Measurements from ENCODE around the gene AMPD2. TPM values are rescaled to one million over a fixed set of nuclear protein-coding genes. Genes with fewer than 3 reads are reported as not detected.
"Not testable (repeated sequence)": the region's sequence is repeated elsewhere in the genome, so short reads cannot be mapped to it uniquely, and the experiment has no call there.

AMPD2 gene
- polyA plus RNA-seq, 4 donors = 25.9 to 50.8 (median 35.2) TPM

DNA sequence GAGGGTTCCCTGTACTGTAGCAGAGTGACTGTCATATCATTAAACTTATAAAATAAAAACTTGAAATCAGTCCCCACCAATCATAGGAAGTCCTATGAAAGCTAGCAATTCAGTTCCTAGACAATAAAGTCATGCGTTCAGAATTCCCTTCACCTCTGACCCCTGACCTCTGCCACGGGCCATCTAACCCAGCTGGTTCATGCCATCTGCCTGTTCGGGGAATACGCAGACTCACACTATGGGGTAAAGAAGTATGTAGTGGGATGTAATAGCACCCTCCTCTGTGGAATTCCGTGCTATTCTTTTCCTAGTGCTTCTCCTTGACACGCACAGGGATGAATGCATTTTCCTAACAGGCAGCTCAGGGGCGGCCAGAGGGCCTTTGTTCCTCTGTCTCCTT lies 38.3 kb downstream of the AMPD2 start:
- H3K36me3 ChIP-seq (ENCODE audit: control insufficient read depth in 3 of 3, insufficient read depth in 2 of 3, low read depth in 1 of 3, low read length in 3 of 3) = peaks cover 4 to 43% (median 7%) of the 10 kb centered on the region in 3 donors
- WGBS, 3 donors = 61 to 74% (median 73%) methylated on average over 7 of the region's 7 CpGs

DNA sequence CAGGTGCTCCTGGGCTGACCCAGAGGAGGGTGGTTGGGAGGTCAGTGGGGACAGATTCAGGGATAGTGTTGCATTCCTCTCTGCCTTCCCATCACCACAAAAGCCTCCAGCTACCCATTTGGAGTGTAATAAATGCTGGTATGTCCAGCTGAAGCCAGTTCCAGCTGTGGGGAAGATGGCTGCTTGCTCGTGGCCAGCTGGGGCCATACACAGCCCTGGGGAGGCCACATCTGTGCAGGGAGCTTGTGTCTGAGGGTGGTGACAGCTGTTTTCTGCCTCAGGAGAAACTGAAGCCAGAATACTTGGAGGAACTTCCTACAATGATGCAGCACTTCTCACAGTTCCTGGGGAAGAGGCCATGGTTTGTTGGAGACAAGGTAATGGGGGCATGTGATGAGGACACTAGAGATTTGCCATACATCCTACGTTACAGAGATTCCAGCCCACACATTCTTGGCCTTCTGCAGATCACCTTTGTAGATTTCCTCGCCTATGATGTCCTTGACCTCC lies 39.0 kb downstream of the AMPD2 start:
- no peak for DNase-seq
- no peaks in the 10 kb centered on the region for H3K9me3 ChIP-seq (ENCODE audit: control insufficient read depth in 2 of 2, insufficient read depth in 1 of 2, low read depth in 1 of 2, low read length in 1 of 2)
- 36 to 41% (median 37%) methylated on average over 3 of the region's 3 CpGs for WGBS, 3 donors
- FAIRE-seq = no peak
- H3K4me3 ChIP-seq (ENCODE audit: low read depth in 1 of 3, low read length in 3 of 3) = no peak overlapping the region
- H3K27me3 ChIP-seq (ENCODE audit: control insufficient read depth in 3 of 3, insufficient read depth in 3 of 3, low read length in 3 of 3) = no peaks in the 10 kb centered on the region
- H3K4me1 ChIP-seq (ENCODE audit: control insufficient read depth in 3 of 3, insufficient read depth in 2 of 3, low read depth in 1 of 3, low read length in 2 of 3) = peaks cover 0 to 31% (median 1%) of the 10 kb centered on the region in 3 donors
- no peak overlapping the region for H3K27ac ChIP-seq (ENCODE audit: low read depth in 1 of 3, low read length in 2 of 3)
- H3K36me3 ChIP-seq (ENCODE audit: control insufficient read depth in 3 of 3, insufficient read depth in 2 of 3, low read depth in 1 of 3, low read length in 3 of 3) = peaks cover 4 to 43% (median 7%) of the 10 kb centered on the region in 3 donors

More for the DNA sequence above, 38.3 kb downstream of the AMPD2 start:
- no peaks in the 10 kb centered on the region for H3K9me3 ChIP-seq (ENCODE audit: control insufficient read depth in 2 of 2, insufficient read depth in 1 of 2, low read depth in 1 of 2, low read length in 1 of 2)
- no peak overlapping the region for H3K27ac ChIP-seq (ENCODE audit: low read depth in 1 of 3, low read length in 2 of 3)
- FAIRE-seq (no peak), DNase-seq (no peak)
- H3K4me3 ChIP-seq (ENCODE audit: low read depth in 1 of 3, low read length in 3 of 3) = peak overlapping the region in 1 of 3 donors; percentile 29
- H3K27me3 ChIP-seq (ENCODE audit: control insufficient read depth in 3 of 3, insufficient read depth in 3 of 3, low read length in 3 of 3) = no peaks in the 10 kb centered on the region
- peaks cover 0 to 37% (median 1%) of the 10 kb centered on the region in 3 donors for H3K4me1 ChIP-seq (ENCODE audit: control insufficient read depth in 3 of 3, insufficient read depth in 2 of 3, low read depth in 1 of 3, low read length in 2 of 3)

DNA sequence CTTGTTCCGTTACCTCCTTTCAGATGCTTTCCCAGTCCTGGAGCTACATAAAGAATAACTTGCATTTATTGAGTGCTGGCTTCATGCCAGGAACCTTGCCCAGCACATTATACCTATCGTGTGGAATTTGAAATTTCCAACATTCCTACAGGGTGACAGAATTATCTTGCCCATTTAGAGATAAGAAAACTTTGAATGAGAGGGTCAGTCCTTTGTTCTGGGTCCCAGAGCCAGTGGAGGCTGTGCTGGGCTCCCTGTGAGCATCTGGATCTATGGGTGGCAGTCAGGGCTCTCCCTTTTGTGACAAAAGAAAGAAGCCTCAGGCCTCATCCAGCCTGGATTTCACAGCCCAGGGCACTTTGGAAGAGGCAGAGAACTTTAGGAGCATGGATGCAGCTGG lies 39.5 kb downstream of the AMPD2 start:
- peak; percentile 46 to 47 for DNase-seq
- FAIRE-seq = no peak
- Histone ChIP-seq H3K27ac (ENCODE audit: low read depth in 1 of 3, low read length in 2 of 3) (no peak overlapping the region), H3K9me3 (ENCODE audit: control insufficient read depth in 2 of 2, insufficient read depth in 1 of 2, low read depth in 1 of 2, low read length in 1 of 2) (no peaks in the 10 kb centered on the region), H3K4me1 (ENCODE audit: control insufficient read depth in 3 of 3, insufficient read depth in 2 of 3, low read depth in 1 of 3, low read length in 2 of 3) (peaks cover 0 to 31% (median 1%) of the 10 kb centered on the region in 3 donors), H3K36me3 (ENCODE audit: control insufficient read depth in 3 of 3, insufficient read depth in 2 of 3, low read depth in 1 of 3, low read length in 3 of 3) (peaks cover 4 to 43% (median 7%) of the 10 kb centered on the region in 3 donors), H3K4me3 (ENCODE audit: low read depth in 1 of 3, low read length in 3 of 3) (no peak overlapping the region), H3K27me3 (ENCODE audit: control insufficient read depth in 3 of 3, insufficient read depth in 3 of 3, low read length in 3 of 3) (no peaks in the 10 kb centered on the region)
- WGBS, 3 donors = 29 to 59% (median 30%) methylated on average over 2 of the region's 2 CpGs

DNA sequence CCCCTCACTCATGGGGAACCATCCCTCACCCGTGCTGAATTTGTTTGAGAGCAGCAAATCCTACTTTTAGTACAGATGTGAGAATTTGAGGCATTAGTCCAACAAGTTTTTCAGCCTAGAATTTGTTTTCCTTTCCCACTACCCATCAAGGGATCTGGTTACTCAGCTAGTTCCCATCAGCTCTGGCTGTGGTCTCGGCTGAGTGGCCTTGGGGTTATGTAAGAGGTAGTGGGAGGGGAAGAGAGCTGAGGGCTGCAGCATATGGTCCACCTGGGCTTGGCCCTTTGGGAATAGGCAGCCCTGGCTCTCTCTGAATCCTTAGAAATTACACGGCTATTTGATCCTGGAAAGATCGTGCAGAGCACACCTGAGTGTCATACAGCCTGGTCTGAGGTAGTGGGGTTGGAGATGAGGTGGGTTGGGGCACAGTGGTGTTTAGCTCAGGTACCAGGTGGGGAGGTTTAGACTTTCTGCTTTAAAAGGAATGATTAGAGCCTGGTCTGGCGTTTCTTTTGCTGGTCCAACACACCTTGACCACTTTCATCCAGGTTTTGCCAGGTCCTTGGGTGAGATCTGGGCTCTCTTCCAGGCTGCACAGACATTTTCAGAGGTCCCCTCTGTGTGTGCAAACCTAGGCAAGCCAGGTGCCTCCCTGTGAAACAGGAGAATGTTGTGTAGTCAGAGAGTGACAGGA lies 40.5 kb downstream of the AMPD2 start:
- Histone ChIP-seq H3K36me3 (ENCODE audit: control insufficient read depth in 3 of 3, insufficient read depth in 2 of 3, low read depth in 1 of 3, low read length in 3 of 3) (peaks cover 4 to 44% (median 7%) of the 10 kb centered on the region in 3 donors), H3K27ac (ENCODE audit: low read depth in 1 of 3, low read length in 2 of 3) (no peak overlapping the region), H3K9me3 (ENCODE audit: control insufficient read depth in 2 of 2, insufficient read depth in 1 of 2, low read depth in 1 of 2, low read length in 1 of 2) (no peaks in the 10 kb centered on the region), H3K4me1 (ENCODE audit: control insufficient read depth in 3 of 3, insufficient read depth in 2 of 3, low read depth in 1 of 3, low read length in 2 of 3) (peaks cover 0 to 21% (median 1%) of the 10 kb centered on the region in 3 donors), H3K27me3 (ENCODE audit: control insufficient read depth in 3 of 3, insufficient read depth in 3 of 3, low read length in 3 of 3) (no peaks in the 10 kb centered on the region), H3K4me3 (ENCODE audit: low read depth in 1 of 3, low read length in 3 of 3) (no peak overlapping the region)
- 75 to 82% (median 82%) methylated on average over 5 of the region's 5 CpGs for WGBS, 3 donors
- DNase-seq = no peak
- no peak for FAIRE-seq

DNA sequence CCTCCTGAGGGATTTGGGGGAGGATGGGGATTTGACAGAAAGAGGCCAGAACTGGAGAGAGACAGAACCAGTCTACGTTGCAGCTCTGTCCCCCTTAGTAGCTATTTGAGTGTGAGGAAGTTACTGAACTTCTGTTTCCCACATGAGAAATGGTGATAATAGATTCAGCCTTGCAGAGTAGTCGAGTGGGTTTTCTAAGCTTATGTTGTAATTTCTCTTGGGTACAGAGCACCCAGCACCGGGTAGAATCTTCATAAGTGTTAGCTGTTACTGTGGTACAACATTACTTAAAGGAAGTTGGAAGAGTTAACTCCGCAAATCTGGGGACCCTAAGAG lies 41.0 kb downstream of the AMPD2 start:
- peaks cover 4 to 45% (median 7%) of the 10 kb centered on the region in 3 donors for H3K36me3 ChIP-seq (ENCODE audit: control insufficient read depth in 3 of 3, insufficient read depth in 2 of 3, low read depth in 1 of 3, low read length in 3 of 3)
- not testable (repeated sequence) for FAIRE-seq; H3K9me3 ChIP-seq (ENCODE audit: control insufficient read depth in 2 of 2, insufficient read depth in 1 of 2, low read depth in 1 of 2, low read length in 1 of 2)

DNA sequence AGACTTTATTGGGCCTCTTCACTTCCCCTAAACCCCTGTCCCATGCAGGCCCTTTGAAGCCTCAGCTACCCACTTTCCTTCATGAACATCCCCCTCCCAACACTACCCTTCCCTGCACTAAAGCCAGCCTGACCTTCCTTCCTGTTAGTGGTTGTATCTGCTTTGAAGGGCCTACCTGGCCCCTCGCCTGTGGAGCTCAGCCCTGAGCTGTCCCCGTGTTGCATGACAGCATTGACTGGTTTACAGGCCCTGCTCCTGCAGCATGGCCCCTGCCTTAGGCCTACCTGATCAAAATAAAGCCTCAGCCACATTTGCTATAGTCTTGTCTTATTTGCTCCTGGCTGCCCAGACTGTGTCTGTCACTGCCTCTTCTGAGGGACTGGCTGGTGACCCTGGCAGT lies 41.8 kb downstream of the AMPD2 start:
- no peaks in the 10 kb centered on the region for H3K27me3 ChIP-seq (ENCODE audit: control insufficient read depth in 3 of 3, insufficient read depth in 3 of 3, low read length in 3 of 3)
- WGBS, 3 donors = 72 to 86% (median 80%) methylated on average over 2 of the region's 2 CpGs
- no peak for FAIRE-seq
- no peaks in the 10 kb centered on the region for H3K9me3 ChIP-seq (ENCODE audit: control insufficient read depth in 2 of 2, insufficient read depth in 1 of 2, low read depth in 1 of 2, low read length in 1 of 2)
- peaks cover 4 to 45% (median 7%) of the 10 kb centered on the region in 3 donors for H3K36me3 ChIP-seq (ENCODE audit: control insufficient read depth in 3 of 3, insufficient read depth in 2 of 3, low read depth in 1 of 3, low read length in 3 of 3)
- peaks cover 0 to 15% (median 1%) of the 10 kb centered on the region in 3 donors for H3K4me1 ChIP-seq (ENCODE audit: control insufficient read depth in 3 of 3, insufficient read depth in 2 of 3, low read depth in 1 of 3, low read length in 2 of 3)
- no peak overlapping the region for H3K27ac ChIP-seq (ENCODE audit: low read depth in 1 of 3, low read length in 2 of 3)
- H3K4me3 ChIP-seq (ENCODE audit: low read depth in 1 of 3, low read length in 3 of 3) = no peak overlapping the region
- DNase-seq = no peak

More for the DNA sequence above, 41.0 kb downstream of the AMPD2 start:
- not testable (repeated sequence) for H3K4me3 ChIP-seq (ENCODE audit: low read depth in 1 of 3, low read length in 3 of 3); H3K27me3 ChIP-seq (ENCODE audit: control insufficient read depth in 3 of 3, insufficient read depth in 3 of 3, low read length in 3 of 3); DNase-seq; H3K27ac ChIP-seq (ENCODE audit: low read depth in 1 of 3, low read length in 2 of 3)
- WGBS, 3 donors = 60 to 91% (median 70%) methylated on average over 2 to 3 of the region's 4 CpGs
- H3K4me1 ChIP-seq (ENCODE audit: control insufficient read depth in 3 of 3, insufficient read depth in 2 of 3, low read depth in 1 of 3, low read length in 2 of 3) = peaks cover 0 to 16% (median 1%) of the 10 kb centered on the region in 3 donors

DNA sequence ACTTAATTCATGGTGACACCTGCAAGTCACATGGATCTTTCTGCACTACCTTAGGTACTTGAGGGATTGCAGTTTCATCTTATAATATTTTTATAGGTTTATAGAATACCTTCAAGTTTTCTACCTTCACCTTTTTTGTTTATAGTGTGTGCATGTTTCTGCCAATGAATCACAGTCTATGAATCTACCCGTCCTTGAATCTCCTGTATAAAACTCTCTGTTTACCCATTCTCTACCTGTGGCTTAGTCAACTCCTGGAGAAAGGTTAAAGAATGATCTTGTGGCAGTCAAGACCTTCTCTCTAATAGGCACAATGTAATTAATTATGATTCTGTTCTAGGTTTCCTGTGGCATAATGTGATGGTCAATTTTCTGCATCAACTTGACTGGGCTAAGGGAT lies 45.0 kb downstream of the AMPD2 start:
- 81 to 84% (median 84%) methylated on average over 1 of the region's 1 CpG for WGBS, 3 donors
- peak in 1 of 2 donors; percentile 0 for DNase-seq
- H3K4me1 ChIP-seq (ENCODE audit: control insufficient read depth in 3 of 3, insufficient read depth in 2 of 3, low read depth in 1 of 3, low read length in 2 of 3) = peaks cover 0 to 6% (median 2%) of the 10 kb centered on the region in 3 donors
- peaks cover under 1 to 27% (median 4%) of the 10 kb centered on the region in 3 donors for H3K36me3 ChIP-seq (ENCODE audit: control insufficient read depth in 3 of 3, insufficient read depth in 2 of 3, low read depth in 1 of 3, low read length in 3 of 3)
- no peak for FAIRE-seq
- H3K9me3 ChIP-seq (ENCODE audit: control insufficient read depth in 2 of 2, insufficient read depth in 1 of 2, low read depth in 1 of 2, low read length in 1 of 2) = no peaks in the 10 kb centered on the region
- H3K4me3 ChIP-seq (ENCODE audit: low read depth in 1 of 3, low read length in 3 of 3) = no peak overlapping the region
- no peak overlapping the region for H3K27ac ChIP-seq (ENCODE audit: low read depth in 1 of 3, low read length in 2 of 3)
- no peaks in the 10 kb centered on the region for H3K27me3 ChIP-seq (ENCODE audit: control insufficient read depth in 3 of 3, insufficient read depth in 3 of 3, low read length in 3 of 3)

DNA sequence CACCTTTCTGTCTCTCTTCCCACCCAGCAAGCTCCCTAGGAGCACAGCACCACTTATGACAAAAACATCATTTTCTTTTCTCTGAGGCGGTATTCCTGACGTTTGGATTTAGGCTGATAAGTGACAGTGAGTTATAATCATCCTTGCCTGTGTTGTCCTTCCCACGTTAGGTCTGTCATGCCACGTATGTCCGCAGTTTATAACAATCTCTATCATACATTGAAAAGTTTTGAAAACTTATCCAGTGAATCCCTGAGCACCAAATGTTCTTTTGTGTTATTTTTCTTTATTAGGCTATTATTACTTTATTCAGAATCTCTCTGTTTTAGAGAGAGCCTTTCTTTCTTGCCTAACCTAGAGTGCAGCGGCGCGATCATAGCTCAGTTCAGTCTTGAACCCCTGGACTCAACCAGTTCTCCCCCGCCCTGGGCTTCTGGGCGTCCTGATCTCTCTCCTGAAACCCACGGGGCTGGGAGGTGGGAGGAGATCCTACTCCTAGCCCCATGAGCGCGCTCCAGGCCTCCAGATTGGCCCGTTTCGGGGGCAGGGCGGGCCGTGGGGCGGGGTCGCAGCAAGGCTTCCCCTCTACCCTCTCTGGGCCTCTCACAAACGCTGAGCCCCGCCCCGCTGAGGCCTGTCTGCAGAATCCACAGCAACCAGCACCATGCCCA lies 48.0 kb downstream of the AMPD2 start, which contains the start of gene GSTM2:
Gene GSTM2, plus strand, starts transcription at position 606 of the 671 bp plus-strand sequence. Its CDS starts 59 bp downstream, at position 665.
- peaks cover 0 to 23% (median 0%) of the 10 kb centered on the region in 3 donors for H3K36me3 ChIP-seq (ENCODE audit: control insufficient read depth in 3 of 3, insufficient read depth in 2 of 3, low read depth in 1 of 3, low read length in 3 of 3)
- no peaks in the 10 kb centered on the region for H3K27me3 ChIP-seq (ENCODE audit: control insufficient read depth in 3 of 3, insufficient read depth in 3 of 3, low read length in 3 of 3)
- peaks cover 0 to 6% (median 2%) of the 10 kb centered on the region in 3 donors for H3K4me1 ChIP-seq (ENCODE audit: control insufficient read depth in 3 of 3, insufficient read depth in 2 of 3, low read depth in 1 of 3, low read length in 2 of 3)
- FAIRE-seq (no peak), DNase-seq (peak; percentile 84 to 95)
- no peaks in the 10 kb centered on the region for H3K9me3 ChIP-seq (ENCODE audit: control insufficient read depth in 2 of 2, insufficient read depth in 1 of 2, low read depth in 1 of 2, low read length in 1 of 2)
- peak within 1 kb of the TSS in 1 of 3 donors; percentile 58 for H3K27ac ChIP-seq (ENCODE audit: low read depth in 1 of 3, low read length in 2 of 3)
- peak within 1 kb of the TSS in 2 of 3 donors; percentile 37 to 65 for H3K4me3 ChIP-seq (ENCODE audit: low read depth in 1 of 3, low read length in 3 of 3)
- 8 to 12% (median 11%) methylated on average over 22 of the region's 22 CpGs for WGBS, 3 donors

All from small intestine (tissue), 7 donors.